HCT116 (cell line): Measurements from ENCODE around the gene C1orf50.

Source experiments
- ATF3 ChIP-seq: IDR thresholded peaks from 2 replicates; pipeline ENCODE4 v1.6.1; 2012
- CEBPB ChIP-seq: IDR thresholded peaks from 2 replicates; pipeline ENCODE4 v1.6.1; 2012; ENCODE audit warnings: low read depth
- CTCF ChIP-seq, 3 experiments: fragments of 200-600 bp in 1 of 3; sonication (generic) in 1 of 3; IDR thresholded peaks in 2 of 3; conservative IDR thresholded peaks in 1 of 3; 2 replicates each; pipeline ENCODE4 v1.5.1; 2012 to 2017; ENCODE audit warnings: low read depth in 2 of 3, low read length in 2 of 3, antibody characterized with exemption in 1 of 3, borderline replicate concordance in 1 of 3, control low read depth in 1 of 3, mild to moderate bottlenecking in 1 of 3, mixed read lengths in 1 of 3, mixed run types in 1 of 3, moderate library complexity in 1 of 3; ENCODE audit not compliant: insufficient read depth in 1 of 3
- EGR1 ChIP-seq: IDR thresholded peaks from 2 replicates; pipeline ENCODE4 v1.6.1; 2012; ENCODE audit warnings: low read depth
- EZH2 ChIP-seq: fragments of 200-600 bp; sonication (generic); IDR thresholded peaks from 2 replicates; pipeline ENCODE4 v1.6.1; 2017; ENCODE audit warnings: antibody characterized with exemption, mixed run types
- EZH2phosphoT487 ChIP-seq: fragments of 200-600 bp; IDR thresholded peaks from 2 replicates; pipeline ENCODE4 v1.6.1; 2018; ENCODE audit warnings: antibody characterized with exemption, borderline replicate concordance
- FOSL1 ChIP-seq: IDR thresholded peaks from 2 replicates; pipeline ENCODE4 v1.6.1; 2012; ENCODE audit warnings: low read depth
- POLR2A ChIP-seq: IDR thresholded peaks from 2 replicates; pipeline ENCODE4 v1.7.0; 2011; ENCODE audit warnings: borderline replicate concordance; ENCODE audit not compliant: insufficient read depth, insufficient read length; ENCODE audit errors: extremely low read depth
- POLR2AphosphoS5 ChIP-seq: IDR thresholded peaks from 2 replicates; pipeline ENCODE4 v1.6.1; 2011; ENCODE audit warnings: mild to moderate bottlenecking, low read depth, low read length, moderate library complexity
- RAD21 ChIP-seq: IDR thresholded peaks from 2 replicates; pipeline ENCODE4 v1.6.1; 2012; ENCODE audit warnings: low read depth, mild to moderate bottlenecking
- REST ChIP-seq: IDR thresholded peaks from 2 replicates; pipeline ENCODE4 v1.6.1; 2012; ENCODE audit warnings: low read depth
- SP1 ChIP-seq: IDR thresholded peaks from 2 replicates; pipeline ENCODE4 v1.6.1; 2012; ENCODE audit warnings: low read depth
- TF ChIP-seq, protein P1 (sequence below): IDR thresholded peaks from 2 replicates; pipeline ENCODE4 v1.6.1; 2012

GRCh38 chr1:42801832-42802473 is 34.9 kb downstream of the C1orf50 start:
- TF ChIP-seq CTCF (IDR thresholded peaks at IDR 0.05 in 2 of 3, conservative IDR thresholded peaks at IDR 0.05 in 1 of 3; ENCODE audit: borderline replicate concordance in 1 of 3, insufficient read depth in 1 of 3, low read depth in 2 of 3, low read length in 2 of 3), result no peak
- TF ChIP-seq POLR2AphosphoS5, result no peak
- TF ChIP-seq, protein P1, sequence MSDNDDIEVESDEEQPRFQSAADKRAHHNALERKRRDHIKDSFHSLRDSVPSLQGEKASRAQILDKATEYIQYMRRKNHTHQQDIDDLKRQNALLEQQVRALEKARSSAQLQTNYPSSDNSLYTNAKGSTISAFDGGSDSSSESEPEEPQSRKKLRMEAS, result no peak
- TF ChIP-seq EZH2phosphoT487, result no peak
- no peak for TF ChIP-seq EZH2
- no peak for TF ChIP-seq POLR2A
- TF ChIP-seq ATF3, result no peak
- no peak for TF ChIP-seq REST
- no peak for TF ChIP-seq SP1
- no peak for TF ChIP-seq CEBPB
- no peak for TF ChIP-seq RAD21
- no peak for TF ChIP-seq FOSL1
- no peak for TF ChIP-seq EGR1
